Neuronal stem cell (in vitro differentiated cells): ENCODE data around the gene SEPTIN5.

Experiments
- DNase-seq: peaks from one replicate; pipeline ENCODE4 v3.0.0-alpha.2; 2013; ENCODE audit warnings: low spot score
- H2AFZ ChIP-seq: one replicate; pipeline ENCODE4 v1.6.1; 2013; ENCODE audit warnings: mild to moderate bottlenecking, low read length, inconsistent platforms
- H2AK5ac ChIP-seq: 2 replicates; pipeline ENCODE4 v1.6.1; 2013; ENCODE audit warnings: low read depth, mild to moderate bottlenecking, inconsistent platforms, low read length, moderate library complexity, mixed read lengths
- H2BK120ac ChIP-seq: 2 replicates; pipeline ENCODE4 v1.6.1; 2013; ENCODE audit warnings: low read depth, mild to moderate bottlenecking, inconsistent platforms, low read length, moderate library complexity, mixed read lengths
- H2BK12ac ChIP-seq: one replicate; pipeline ENCODE4 v1.6.1; 2013; ENCODE audit warnings: low read length, inconsistent platforms
- H2BK15ac ChIP-seq: 2 replicates; pipeline ENCODE4 v1.6.1; 2013; ENCODE audit warnings: mild to moderate bottlenecking, low read length, inconsistent platforms, mixed read lengths
- H2BK5ac ChIP-seq: one replicate; pipeline ENCODE4 v1.6.1; 2013; ENCODE audit warnings: inconsistent platforms, mild to moderate bottlenecking, low read length, moderate library complexity
- H3K14ac ChIP-seq: one replicate; pipeline ENCODE4 v1.6.1; 2013; ENCODE audit warnings: low read length, inconsistent platforms
- H3K18ac ChIP-seq: 2 replicates; pipeline ENCODE4 v1.6.1; 2013; ENCODE audit warnings: low read length, inconsistent platforms
- H3K23ac ChIP-seq: 2 replicates; pipeline ENCODE4 v1.6.1; 2013; ENCODE audit warnings: low read depth, mild to moderate bottlenecking, mixed read lengths, low read length, inconsistent platforms; ENCODE audit not compliant: poor library complexity
- H3K27ac ChIP-seq: replicated peaks from 3 replicates; pipeline ENCODE4 v1.5.1; 2013; ENCODE audit warnings: low read length, inconsistent platforms
- H3K27me3 ChIP-seq, 3 experiments: 2 replicates each; pipeline ENCODE4 v1.6.1; 2013; ENCODE audit warnings: low read length in 3 of 3, mild to moderate bottlenecking in 2 of 3, inconsistent platforms in 1 of 3, low read depth in 1 of 3, mixed read lengths in 1 of 3, moderate library complexity in 1 of 3; ENCODE audit not compliant: control insufficient read depth in 3 of 3, insufficient read depth in 3 of 3
- H3K36me3 ChIP-seq, 2 donors: replicated peaks in 1 of 2; 2 replicates each; pipeline ENCODE4 v1.6.1; 2013; ENCODE audit warnings: low read length in 2 of 2; ENCODE audit not compliant: control insufficient read depth in 2 of 2, insufficient read depth in 2 of 2
- H3K4ac ChIP-seq: 2 replicates; pipeline ENCODE4 v1.6.1; 2013; ENCODE audit warnings: inconsistent platforms, mild to moderate bottlenecking, low read length, moderate library complexity
- H3K4me1 ChIP-seq, 2 donors: 1 replicate in 1 of 2; 2 replicates in 1 of 2; pipeline ENCODE4 v1.6.1; 2013; ENCODE audit warnings: low read length in 2 of 2, low read depth in 1 of 2; ENCODE audit not compliant: control insufficient read depth in 2 of 2, insufficient read depth in 1 of 2
- H3K4me2 ChIP-seq: one replicate; pipeline ENCODE4 v1.6.1; 2013; ENCODE audit warnings: mild to moderate bottlenecking, low read length, inconsistent platforms; ENCODE audit not compliant: insufficient read depth, poor library complexity, severe bottlenecking
- H3K4me3 ChIP-seq, 2 donors: 2 replicates each; pipeline ENCODE4 v1.5.1; 2013; ENCODE audit warnings: low read length in 2 of 2, mild to moderate bottlenecking in 2 of 2, inconsistent platforms in 1 of 2, moderate library complexity in 1 of 2
- H3K79me1 ChIP-seq: one replicate; pipeline ENCODE4 v1.6.1; 2013; ENCODE audit warnings: low read depth, mild to moderate bottlenecking, inconsistent platforms, low read length, moderate library complexity
- H3K9ac ChIP-seq: one replicate; pipeline ENCODE4 v1.6.1; 2013; ENCODE audit warnings: mild to moderate bottlenecking, low read depth, low read length, inconsistent platforms; ENCODE audit not compliant: poor library complexity
- H3K9me3 ChIP-seq, 2 donors: replicated peaks in 1 of 2; 2 replicates each; pipeline versions ENCODE3 to v1.6.1; 2013; ENCODE audit warnings: low read length in 2 of 2, mild to moderate bottlenecking in 2 of 2, inconsistent platforms in 1 of 2, low read depth in 1 of 2, mixed read lengths in 1 of 2, moderate library complexity in 1 of 2; ENCODE audit not compliant: control insufficient read depth in 2 of 2, insufficient read depth in 1 of 2
- H4K8ac ChIP-seq: one replicate; pipeline ENCODE4 v1.6.1; 2013; ENCODE audit warnings: low read depth, mild to moderate bottlenecking, inconsistent platforms, low read length, moderate library complexity
- H4K91ac ChIP-seq: one replicate; pipeline ENCODE4 v1.6.1; 2013; ENCODE audit warnings: low read length, low read depth, mild to moderate bottlenecking, inconsistent platforms; ENCODE audit not compliant: poor library complexity
- WGBS, 2 donors: extraction: QIAGEN DNeasy Blood & Tissue Kit; methylation state at CpG; one replicate each; pipeline ENCODE4 v1.1.7; 2013; ENCODE audit warnings: missing lambda C conversion rate in 2 of 2, mixed read lengths in 1 of 2; ENCODE audit not compliant: insufficient read length in 2 of 2, insufficient replicate concordance in 1 of 2; ENCODE audit errors: extremely low coverage in 2 of 2; 5-methylcytosine and 5-hydroxymethylcytosine counted together

The SEPTIN5 gene

DNA sequence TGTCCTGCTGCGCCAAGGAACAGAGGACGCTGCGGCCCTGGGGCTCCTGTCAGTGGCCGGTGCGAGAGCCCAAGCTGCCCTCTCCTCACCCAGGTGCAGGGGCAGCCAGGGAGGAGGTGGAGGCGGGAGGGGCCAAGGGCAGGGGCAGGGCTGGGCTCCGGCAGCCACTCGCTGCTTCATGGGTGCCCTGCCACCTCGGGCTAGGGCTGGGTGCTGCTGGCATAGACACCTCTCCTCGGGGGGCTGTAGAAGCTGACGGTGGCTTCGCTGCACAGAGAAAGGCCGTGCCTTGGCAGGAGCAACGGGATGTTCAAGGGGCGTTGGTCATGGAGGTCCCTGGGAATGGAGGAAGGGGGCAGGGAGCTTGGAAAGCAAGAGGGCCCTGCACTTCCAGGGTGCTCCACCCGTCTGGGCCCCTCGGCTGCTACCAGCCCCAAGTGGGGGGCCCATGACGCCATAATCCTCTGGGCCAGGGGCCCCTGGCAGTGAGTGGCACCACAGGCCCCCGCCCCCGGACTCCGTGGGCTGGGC lies 44.7 kb downstream of the SEPTIN5 start:
- Histone ChIP-seq H3K14ac (no peak overlapping the region), H2BK15ac (no peak overlapping the region), H3K27me3 (peaks cover 76 to 96% (median 94%) of the 10 kb centered on the region in 3 experiments), H4K8ac (no peak overlapping the region), H3K27ac (no peak overlapping the region), H2AK5ac (peak overlapping the region; percentile 8), H3K4me2 (peak overlapping the region; percentile 31), H4K91ac (no peak overlapping the region), H3K79me1 (no peaks in the 10 kb centered on the region), H3K4me3 (no peak overlapping the region), H3K4me1 (peaks cover 10 to 13% of the 10 kb centered on the region in 2 donors), H3K9ac (no peak overlapping the region), H2BK5ac (no peak overlapping the region), H3K4ac (no peak overlapping the region), H2BK12ac (peak overlapping the region; percentile 46), H3K36me3 (no peaks in the 10 kb centered on the region), H2AFZ (no peak overlapping the region), H3K23ac (peak overlapping the region; percentile 97), H3K9me3 (peaks cover 3 to 5% of the 10 kb centered on the region in 2 donors), H3K18ac (peak overlapping the region; percentile 80), H2BK120ac (no peak overlapping the region)
- DNase-seq, result no peak
- no CpG with 5 or more reads among the region's 21 CpGs for WGBS, 2 donors

- H3K79me1 ChIP-seq, result no peaks in the 10 kb centered on the region
Measured at GRCh38 chr22:19759427-19760057, 45.2 kb downstream of the SEPTIN5 start.

DNA sequence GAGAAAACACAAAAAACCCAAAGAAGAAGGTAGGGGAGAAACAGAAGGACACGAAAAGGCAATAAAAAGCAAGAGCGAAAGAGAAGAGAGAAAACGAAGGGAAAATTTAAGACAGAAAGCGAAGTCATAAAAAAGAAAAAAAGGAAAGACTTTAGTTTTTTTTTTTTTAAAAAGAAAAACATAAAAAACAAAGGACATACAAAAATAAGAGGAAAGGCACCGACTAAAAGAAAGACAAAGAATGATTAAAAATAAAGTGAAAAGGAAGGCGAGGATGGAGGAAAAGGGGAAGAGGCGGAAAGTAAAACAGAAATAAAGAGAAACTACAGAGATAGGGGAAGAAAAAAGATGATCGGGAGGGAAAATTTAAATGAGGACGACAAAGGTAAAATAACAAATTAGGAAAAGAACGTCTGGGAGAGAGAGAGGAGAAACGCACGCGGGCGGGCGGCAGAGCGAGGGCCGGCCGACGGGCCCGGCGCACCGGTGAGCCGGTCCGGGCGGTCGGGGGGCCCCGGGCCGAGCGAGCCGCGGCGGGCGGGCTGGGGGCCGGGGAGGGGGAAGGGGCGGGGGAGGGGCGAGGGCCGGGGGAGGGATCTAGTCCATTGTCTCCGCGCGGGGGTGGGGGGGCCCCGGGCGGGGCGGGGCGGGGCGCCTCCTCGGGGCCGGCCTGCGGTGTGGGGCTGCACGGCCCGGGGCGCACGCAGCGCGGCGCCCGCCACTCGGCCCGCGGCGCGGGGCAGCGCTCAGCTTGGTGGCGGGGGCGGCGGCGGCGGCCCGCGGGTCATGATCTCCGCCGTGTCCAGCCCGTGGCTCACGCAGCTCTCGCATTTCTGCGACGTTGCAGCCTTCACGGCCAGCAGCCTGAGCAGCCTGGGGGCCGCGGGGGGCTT lies 46.0 kb downstream of the SEPTIN5 start, which contains the start of gene TBX1:
TBX1 (plus strand) TSS at position 721 of the 893 bp plus-strand sequence; CDS start at position 787, 66 bp downstream.
- H3K4me3 ChIP-seq, result peak within 1 kb of the TSS; percentile 17 to 61
- peak within 1 kb of the TSS; percentile 82 for H3K14ac ChIP-seq
- no peak within 1 kb of the TSS for H3K4ac ChIP-seq
- WGBS, 2 donors, result no CpG with 5 or more reads among the region's 79 CpGs
- DNase-seq, result no peak
- no peak within 1 kb of the TSS for H2AK5ac ChIP-seq
- H2BK120ac ChIP-seq, result no peak within 1 kb of the TSS
- H2BK12ac ChIP-seq, result peak within 1 kb of the TSS; percentile 58
- H3K79me1 ChIP-seq, result no peaks in the 10 kb centered on the region
- H3K27me3 ChIP-seq, result peaks cover 83 to 96% (median 94%) of the 10 kb centered on the region in 3 experiments
- peaks cover 7 to 12% of the 10 kb centered on the region in 2 donors for H3K4me1 ChIP-seq
- H3K27ac ChIP-seq, result no peak within 1 kb of the TSS
- H3K4me2 ChIP-seq, result peak within 1 kb of the TSS; percentile 69
- no peaks in the 10 kb centered on the region for H3K36me3 ChIP-seq
- peak within 1 kb of the TSS; percentile 93 for H3K18ac ChIP-seq
- no peak within 1 kb of the TSS for H4K8ac ChIP-seq
- no peak within 1 kb of the TSS for H4K91ac ChIP-seq
- H3K9me3 ChIP-seq, result peaks cover 6 to 14% of the 10 kb centered on the region in 2 donors
- H2AFZ ChIP-seq, result peak within 1 kb of the TSS; percentile 81
- no peak within 1 kb of the TSS for H2BK15ac ChIP-seq
- H3K9ac ChIP-seq, result peak within 1 kb of the TSS; percentile 44
- no peak within 1 kb of the TSS for H2BK5ac ChIP-seq
- H3K23ac ChIP-seq, result peak within 1 kb of the TSS; percentile 94

More at GRCh38 chr22:19759427-19760057, 45.2 kb downstream of the SEPTIN5 start:
- Histone ChIP-seq H3K9me3 (peaks cover 5 to 10% of the 10 kb centered on the region in 2 donors), H2BK12ac (no peak overlapping the region), H3K23ac (peak overlapping the region; percentile 4), H3K9ac (no peak overlapping the region), H3K27me3 (peaks cover 80 to 96% (median 94%) of the 10 kb centered on the region in 3 experiments), H2AFZ (no peak overlapping the region), H3K4me1 (peaks cover 10 to 13% of the 10 kb centered on the region in 2 donors), H3K18ac (peak overlapping the region; percentile 15), H2BK5ac (no peak overlapping the region), H4K91ac (no peak overlapping the region), H3K4me3 (no peak overlapping the region), H3K4me2 (no peak overlapping the region), H4K8ac (no peak overlapping the region), H3K36me3 (no peaks in the 10 kb centered on the region), H2BK120ac (no peak overlapping the region), H2AK5ac (peak overlapping the region; percentile 6), H3K4ac (no peak overlapping the region), H3K27ac (no peak overlapping the region), H2BK15ac (no peak overlapping the region), H3K14ac (no peak overlapping the region)
- no CpG with 5 or more reads among the region's 43 CpGs for WGBS, 2 donors
- DNase-seq, result no peak
